Measurements from ENCODE around the gene ZSCAN29.

Gene ZSCAN29

GRCh38 chr15:43347114-43347513 is 23.7 kb downstream of the ZSCAN29 start:
- no peak for DNase-seq (ENCODE audit: low read depth)

GRCh38 chr15:43346305-43346704 is 24.5 kb downstream of the ZSCAN29 start:
- DNase-seq (ENCODE audit: low read depth): peak; percentile 18

- DNase-seq (ENCODE audit: low read depth): no peak
These were observed 40.1 kb downstream of the ZSCAN29 start for GRCh38 chr15:43330780-43331087.

GRCh38 chr15:43329960-43330779 is 40.7 kb downstream of the ZSCAN29 start, which contains the start of gene LCMT2:
Gene LCMT2, minus strand, starts transcription at chr15:43330573. Its CDS starts 84 bp downstream, at chr15:43330489.
- DNase-seq (ENCODE audit: low read depth): peak; percentile 92

- DNase-seq (ENCODE audit: low read depth): peak; percentile 28
These were observed 41.5 kb downstream of the ZSCAN29 start for GRCh38 chr15:43329217-43329959.

GRCh38 chr15:43325039-43325684 is 45.7 kb downstream of the ZSCAN29 start:
- no peak for DNase-seq (ENCODE audit: low read depth)

- no peak for DNase-seq (ENCODE audit: low read depth)
These were observed 51.7 kb downstream of the ZSCAN29 start for GRCh38 chr15:43318990-43319771.

GRCh38 chr15:43317566-43318184 is 53.2 kb downstream of the ZSCAN29 start:
- DNase-seq (ENCODE audit: low read depth): no peak

GRCh38 chr15:43316971-43317346 is 53.9 kb downstream of the ZSCAN29 start:
- DNase-seq (ENCODE audit: low read depth): no peak

GRCh38 chr15:43316016-43316970 is 54.5 kb downstream of the ZSCAN29 start:
- DNase-seq (ENCODE audit: low read depth): no peak

GRCh38 chr15:43314171-43314570 is 56.7 kb downstream of the ZSCAN29 start:
- DNase-seq (ENCODE audit: low read depth): peak; percentile 28

GRCh38 chr15:43312378-43312777 is 58.5 kb downstream of the ZSCAN29 start:
- DNase-seq (ENCODE audit: low read depth): no peak

All from ELR (cell line).